ENCODE results near the gene ENOX1. TPM values are rescaled to one million over a fixed set of nuclear protein-coding genes. Genes with fewer than 3 reads are reported as not detected.
A peak's percentile ranks its signal among the peaks of the same experiment; 100 is the strongest.

The ENOX1 gene
- polyA plus RNA-seq (1.0 to 1.1 TPM (median 1.0 TPM) in 3 replicates), polyA minus RNA-seq (0.95 to 1.2 TPM (median 1.1 TPM) in 3 replicates)
- 0.72 TPM for polyA plus RNA-seq (2011; ENCODE audit: low read depth)
- 1.2 TPM in 2 replicates for polyA plus RNA-seq (2011; cell fraction: cytosol; rRNA removed)
- 1.1 and 1.7 TPM in 2 replicates for polyA plus RNA-seq (2011; cell fraction: nucleus; rRNA removed)
- 0.44 and 0.56 TPM in 2 replicates for polyA plus RNA-seq (2012; ENCODE audit: low replicate concordance)
- 0.58 TPM for polyA minus RNA-seq (2011; cell fraction: cytosol; rRNA and poly(A)+ RNA removed)
- 1.3 and 1.6 TPM in 2 replicates for polyA minus RNA-seq (2011; cell fraction: nucleus; rRNA and poly(A)+ RNA removed)

DNA sequence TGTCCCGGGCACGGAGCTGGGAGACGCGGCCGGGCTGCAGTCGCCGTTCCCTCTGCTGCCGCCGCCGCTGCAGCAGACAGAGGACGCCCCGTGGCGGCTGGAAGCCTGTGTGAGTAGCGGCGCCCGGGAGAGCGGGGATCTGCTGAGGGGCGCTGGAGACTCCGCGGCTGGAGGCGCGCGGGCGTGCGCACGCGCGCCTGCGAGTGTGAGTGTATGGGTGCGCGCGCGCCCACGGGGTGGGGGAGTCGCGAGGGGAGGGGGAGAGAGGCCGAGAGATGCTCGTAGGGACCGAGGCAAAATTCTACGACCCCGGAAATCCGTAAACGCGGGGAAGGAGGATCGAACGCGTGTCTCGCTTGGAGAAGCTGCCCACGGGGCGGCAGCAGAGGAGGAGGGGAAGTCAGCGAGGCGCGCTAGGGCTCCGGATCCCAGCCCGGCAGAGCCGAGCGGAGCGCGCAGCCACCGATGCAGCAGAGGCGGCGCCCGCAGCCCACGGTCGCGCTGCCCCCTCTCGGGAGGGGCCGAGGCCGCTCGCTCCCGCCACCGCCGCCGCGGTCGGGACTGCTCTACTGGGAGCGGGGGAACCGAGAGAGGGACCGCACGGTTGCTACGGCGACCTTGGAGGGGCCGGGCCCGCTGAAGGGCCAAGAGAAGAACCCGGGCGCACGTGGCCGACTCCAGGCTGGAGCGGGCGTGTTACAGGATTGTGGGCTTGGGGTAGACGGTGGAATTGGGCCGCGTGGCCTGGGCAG lies at the start of gene ENOX1:
Gene ENOX1, minus strand, starts transcription at position 207 of the 752 bp plus-strand sequence.
- DNase-seq (ENCODE audit: low read depth, low spot score) (no peak), FAIRE-seq (peak; percentile 5)
- Histone ChIP-seq H3K4me3 (ENCODE audit: control insufficient read depth in 2 of 3, extremely low read depth in 1 of 3, insufficient read depth in 2 of 3, low read depth in 1 of 3, low read length in 3 of 3) (peak within 1 kb of the TSS; percentile 63 to 80 (median 74)), H3K27ac (ENCODE audit: control insufficient read depth, insufficient read depth, low read length) (peak within 1 kb of the TSS; percentile 8), H3K9ac (ENCODE audit: control insufficient read depth, extremely low read depth, insufficient read depth, low read length) (peak within 1 kb of the TSS; percentile 76), H3K27me3 (ENCODE audit: control insufficient read depth, extremely low read depth, insufficient read depth, low read length) (no peaks in the 10 kb centered on the region), H3K9me1 (ENCODE audit: control insufficient read depth, extremely low read depth, insufficient read depth, low read length) (no peaks in the 10 kb centered on the region), H4K20me1 (ENCODE audit: control insufficient read depth, extremely low read depth, insufficient read depth, low read length) (no peaks in the 10 kb centered on the region), H2AFZ (ENCODE audit: control insufficient read depth, low read length) (peak within 1 kb of the TSS; percentile 91), H3K36me3 (ENCODE audit: control insufficient read depth in 2 of 2, extremely low read depth in 1 of 2, insufficient read depth in 2 of 2, low read length in 2 of 2) (no peaks in the 10 kb centered on the region), H3K9me3 (ENCODE audit: control insufficient read depth, low read depth, low read length) (no peaks in the 10 kb centered on the region), H3K4me2 (ENCODE audit: control insufficient read depth, extremely low read depth, insufficient read depth, low read depth, low read length) (peak within 1 kb of the TSS; percentile 96), H3K79me2 (ENCODE audit: control insufficient read depth, insufficient read depth, low read length) (no peaks in the 10 kb centered on the region), H3K4me1 (ENCODE audit: control insufficient read depth, extremely low read depth, insufficient read depth, low read length) (peaks cover 23% of the 10 kb centered on the region)
- TF ChIP-seq, protein P1, sequence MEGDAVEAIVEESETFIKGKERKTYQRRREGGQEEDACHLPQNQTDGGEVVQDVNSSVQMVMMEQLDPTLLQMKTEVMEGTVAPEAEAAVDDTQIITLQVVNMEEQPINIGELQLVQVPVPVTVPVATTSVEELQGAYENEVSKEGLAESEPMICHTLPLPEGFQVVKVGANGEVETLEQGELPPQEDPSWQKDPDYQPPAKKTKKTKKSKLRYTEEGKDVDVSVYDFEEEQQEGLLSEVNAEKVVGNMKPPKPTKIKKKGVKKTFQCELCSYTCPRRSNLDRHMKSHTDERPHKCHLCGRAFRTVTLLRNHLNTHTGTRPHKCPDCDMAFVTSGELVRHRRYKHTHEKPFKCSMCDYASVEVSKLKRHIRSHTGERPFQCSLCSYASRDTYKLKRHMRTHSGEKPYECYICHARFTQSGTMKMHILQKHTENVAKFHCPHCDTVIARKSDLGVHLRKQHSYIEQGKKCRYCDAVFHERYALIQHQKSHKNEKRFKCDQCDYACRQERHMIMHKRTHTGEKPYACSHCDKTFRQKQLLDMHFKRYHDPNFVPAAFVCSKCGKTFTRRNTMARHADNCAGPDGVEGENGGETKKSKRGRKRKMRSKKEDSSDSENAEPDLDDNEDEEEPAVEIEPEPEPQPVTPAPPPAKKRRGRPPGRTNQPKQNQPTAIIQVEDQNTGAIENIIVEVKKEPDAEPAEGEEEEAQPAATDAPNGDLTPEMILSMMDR (optimal IDR thresholded peaks at IDR 0.05 in 1 of 3, IDR thresholded peaks at IDR 0.05 in 1 of 3, conservative IDR thresholded peaks at IDR 0.05 in 1 of 3; ENCODE audit: extremely low read depth in 1 of 3, insufficient read depth in 2 of 3, low read length in 3 of 3): peak in 2 of 3 experiments; percentile 21 to 39
- TF ChIP-seq EZH2 (IDR thresholded peaks at IDR 0.05; ENCODE audit: low read length): no peak
- dilution Hi-C loops (cut with MboI; ENCODE audit: extremely low pct_ligation_motif_present, low sequenced_read_pairs): no loop called here

DNA sequence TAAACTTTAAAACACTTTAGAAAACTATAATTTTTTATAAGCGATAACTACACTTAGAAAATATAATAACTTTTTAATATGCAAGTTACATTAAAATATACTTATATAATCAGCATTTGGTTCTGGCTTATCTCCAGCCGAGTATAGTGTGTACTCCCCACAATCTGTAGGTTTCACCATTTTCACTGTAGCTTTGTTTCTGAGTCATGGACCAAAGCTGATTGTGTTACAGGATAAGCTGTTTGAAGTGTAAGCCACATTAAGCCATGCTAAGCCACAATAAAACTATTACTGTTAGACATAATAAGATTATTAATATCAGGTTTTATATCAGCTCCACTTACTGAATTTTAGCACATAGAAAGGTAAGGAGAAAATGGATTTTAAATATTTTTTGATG lies 48.9 kb upstream of the ENOX1 start:
- H3K27ac ChIP-seq (ENCODE audit: control insufficient read depth, insufficient read depth, low read length): no peak overlapping the region
- H3K79me2 ChIP-seq (ENCODE audit: control insufficient read depth, insufficient read depth, low read length): no peaks in the 10 kb centered on the region
- H3K4me1 ChIP-seq (ENCODE audit: control insufficient read depth, extremely low read depth, insufficient read depth, low read length): peaks cover 5% of the 10 kb centered on the region
- no peak overlapping the region for H3K4me3 ChIP-seq (ENCODE audit: control insufficient read depth in 2 of 3, extremely low read depth in 1 of 3, insufficient read depth in 2 of 3, low read depth in 1 of 3, low read length in 3 of 3)
- TF ChIP-seq EZH2 (IDR thresholded peaks at IDR 0.05; ENCODE audit: low read length): no peak
- TF ChIP-seq, protein P1 (optimal IDR thresholded peaks at IDR 0.05 in 1 of 3, IDR thresholded peaks at IDR 0.05 in 1 of 3, conservative IDR thresholded peaks at IDR 0.05 in 1 of 3; ENCODE audit: extremely low read depth in 1 of 3, insufficient read depth in 2 of 3, low read length in 3 of 3): no peak
- no peaks in the 10 kb centered on the region for H4K20me1 ChIP-seq (ENCODE audit: control insufficient read depth, extremely low read depth, insufficient read depth, low read length)
- no peaks in the 10 kb centered on the region for H3K27me3 ChIP-seq (ENCODE audit: control insufficient read depth, extremely low read depth, insufficient read depth, low read length)
- dilution Hi-C loops (cut with MboI; ENCODE audit: extremely low pct_ligation_motif_present, low sequenced_read_pairs): no loop called here
- no peak overlapping the region for H3K9ac ChIP-seq (ENCODE audit: control insufficient read depth, extremely low read depth, insufficient read depth, low read length)
- DNase-seq (ENCODE audit: low read depth, low spot score): no peak
- no peak overlapping the region for H3K4me2 ChIP-seq (ENCODE audit: control insufficient read depth, extremely low read depth, insufficient read depth, low read depth, low read length)
- no peaks in the 10 kb centered on the region for H3K36me3 ChIP-seq (ENCODE audit: control insufficient read depth in 2 of 2, extremely low read depth in 1 of 2, insufficient read depth in 2 of 2, low read length in 2 of 2)
- H3K9me1 ChIP-seq (ENCODE audit: control insufficient read depth, extremely low read depth, insufficient read depth, low read length): no peaks in the 10 kb centered on the region
- no peak for FAIRE-seq
- H2AFZ ChIP-seq (ENCODE audit: control insufficient read depth, low read length): no peak overlapping the region
- no peaks in the 10 kb centered on the region for H3K9me3 ChIP-seq (ENCODE audit: control insufficient read depth, low read depth, low read length)

Data from keratinocyte (primary cell).